GM12874 (cell line): Measurements from ENCODE around the gene EFCAB8.

Experiments used
- TF ChIP-seq, protein P1 (sequence below): IDR thresholded peaks from 2 replicates; pipeline ENCODE4 v1.5.1; 2011; ENCODE audit warnings: low read depth, mild to moderate bottlenecking, control low read depth, low read length, moderate library complexity; ENCODE audit not compliant: insufficient read depth

EFCAB8 gene

DNA sequence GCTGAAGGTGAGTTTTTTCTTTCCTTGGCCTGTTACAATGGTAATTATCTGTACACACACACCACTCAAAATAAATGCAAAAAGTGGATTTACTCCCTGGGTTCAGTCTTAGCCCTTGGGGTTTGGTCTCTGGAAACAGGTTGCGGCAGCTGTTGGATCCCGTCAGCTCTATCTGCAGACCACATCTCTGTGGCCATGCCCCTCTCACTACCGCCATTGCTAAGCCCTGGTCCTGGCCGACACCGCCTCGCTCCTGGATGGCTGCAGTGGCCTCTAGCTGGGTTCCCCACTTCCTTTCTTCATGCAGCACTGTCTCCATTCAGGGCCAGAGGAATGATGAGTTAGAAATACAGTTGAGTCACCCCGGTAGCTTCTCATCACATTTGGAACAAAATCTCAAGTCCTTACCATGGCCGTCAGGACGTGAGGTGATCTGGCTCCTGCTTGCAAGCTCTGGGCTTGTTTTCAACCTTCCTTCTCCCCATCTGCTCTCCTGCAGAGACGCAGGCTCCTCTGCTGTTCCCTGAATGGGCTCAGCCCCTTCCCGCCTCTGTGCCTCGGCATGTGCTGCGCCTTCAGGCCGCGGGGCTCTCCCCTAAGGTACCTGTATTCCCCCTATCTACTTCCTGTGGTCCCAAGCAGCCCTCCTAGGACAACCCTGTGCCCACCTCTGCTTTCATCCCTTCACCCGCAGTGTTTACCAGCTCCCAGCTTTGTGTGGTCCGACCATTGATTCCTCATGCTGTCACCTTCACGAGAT is 38.0 kb downstream of the EFCAB8 start:
- TF ChIP-seq, protein P1, sequence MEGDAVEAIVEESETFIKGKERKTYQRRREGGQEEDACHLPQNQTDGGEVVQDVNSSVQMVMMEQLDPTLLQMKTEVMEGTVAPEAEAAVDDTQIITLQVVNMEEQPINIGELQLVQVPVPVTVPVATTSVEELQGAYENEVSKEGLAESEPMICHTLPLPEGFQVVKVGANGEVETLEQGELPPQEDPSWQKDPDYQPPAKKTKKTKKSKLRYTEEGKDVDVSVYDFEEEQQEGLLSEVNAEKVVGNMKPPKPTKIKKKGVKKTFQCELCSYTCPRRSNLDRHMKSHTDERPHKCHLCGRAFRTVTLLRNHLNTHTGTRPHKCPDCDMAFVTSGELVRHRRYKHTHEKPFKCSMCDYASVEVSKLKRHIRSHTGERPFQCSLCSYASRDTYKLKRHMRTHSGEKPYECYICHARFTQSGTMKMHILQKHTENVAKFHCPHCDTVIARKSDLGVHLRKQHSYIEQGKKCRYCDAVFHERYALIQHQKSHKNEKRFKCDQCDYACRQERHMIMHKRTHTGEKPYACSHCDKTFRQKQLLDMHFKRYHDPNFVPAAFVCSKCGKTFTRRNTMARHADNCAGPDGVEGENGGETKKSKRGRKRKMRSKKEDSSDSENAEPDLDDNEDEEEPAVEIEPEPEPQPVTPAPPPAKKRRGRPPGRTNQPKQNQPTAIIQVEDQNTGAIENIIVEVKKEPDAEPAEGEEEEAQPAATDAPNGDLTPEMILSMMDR: no peak

DNA sequence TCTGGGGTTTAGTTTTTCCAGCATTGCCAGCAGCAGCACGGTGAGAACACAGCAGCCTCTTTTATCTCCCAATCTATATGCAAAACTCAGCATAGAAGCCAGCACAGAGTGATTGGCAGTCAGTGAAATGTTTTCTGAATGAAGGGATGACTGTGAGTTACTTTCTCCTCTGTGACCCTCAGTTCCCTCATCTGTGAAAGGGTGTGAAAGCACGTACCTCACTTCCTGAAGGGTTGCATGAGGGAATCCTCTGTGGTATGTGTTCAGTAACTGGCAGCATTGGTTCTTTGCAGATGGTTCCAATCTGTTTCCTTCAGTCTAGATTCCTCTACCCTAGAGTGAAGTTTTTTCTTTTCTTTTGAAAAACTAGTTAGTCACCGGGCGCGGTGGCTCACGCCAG is 40.0 kb downstream of the EFCAB8 start:
- TF ChIP-seq, protein P1: no peak

DNA sequence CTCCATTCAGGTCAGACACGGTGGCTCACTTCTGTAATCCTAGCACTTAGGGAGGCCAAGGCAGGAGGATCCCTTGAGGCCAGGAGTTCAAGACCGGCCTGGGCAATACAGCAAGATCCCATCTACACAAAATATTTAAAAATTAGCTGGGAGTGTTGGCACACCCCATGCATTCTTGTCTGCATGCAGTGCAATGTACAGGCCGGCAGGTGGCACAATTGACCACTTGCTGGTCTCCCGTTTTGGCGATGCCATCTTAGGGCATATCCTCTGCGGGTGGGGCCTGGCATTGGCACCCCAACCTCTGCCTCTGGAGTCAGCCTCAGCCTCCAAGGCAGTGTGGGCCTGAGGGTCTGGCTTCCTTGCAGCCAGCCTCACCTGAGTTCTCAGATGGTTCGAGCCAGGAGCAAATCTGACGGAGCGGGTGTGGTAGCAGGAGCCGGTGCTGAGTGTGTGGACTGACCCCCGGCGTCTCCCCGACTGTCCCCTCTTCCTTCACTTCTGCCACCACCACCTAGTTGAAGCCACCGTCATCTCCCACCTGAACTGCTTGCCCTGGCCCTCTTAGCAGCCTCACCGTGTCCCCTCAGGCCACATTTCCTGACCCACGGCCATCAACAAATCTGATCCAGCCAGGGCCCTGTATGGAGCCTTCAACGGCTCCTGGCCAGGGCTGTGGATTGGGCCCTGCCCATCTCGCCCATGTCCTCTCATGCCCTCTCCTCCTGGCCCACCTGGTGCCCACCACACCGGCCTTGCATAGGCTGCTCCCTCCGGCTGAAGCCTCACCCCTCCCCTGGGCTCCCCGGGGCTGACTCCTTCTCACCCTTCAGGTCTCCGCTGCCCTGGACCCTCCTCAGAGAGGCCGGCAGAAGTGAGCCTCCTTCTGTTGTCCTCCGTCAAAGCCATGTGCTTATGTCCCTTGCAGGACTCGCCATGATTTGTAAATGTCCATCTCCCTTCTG is 44.0 kb downstream of the EFCAB8 start:
- TF ChIP-seq, protein P1: peak; percentile 89

DNA sequence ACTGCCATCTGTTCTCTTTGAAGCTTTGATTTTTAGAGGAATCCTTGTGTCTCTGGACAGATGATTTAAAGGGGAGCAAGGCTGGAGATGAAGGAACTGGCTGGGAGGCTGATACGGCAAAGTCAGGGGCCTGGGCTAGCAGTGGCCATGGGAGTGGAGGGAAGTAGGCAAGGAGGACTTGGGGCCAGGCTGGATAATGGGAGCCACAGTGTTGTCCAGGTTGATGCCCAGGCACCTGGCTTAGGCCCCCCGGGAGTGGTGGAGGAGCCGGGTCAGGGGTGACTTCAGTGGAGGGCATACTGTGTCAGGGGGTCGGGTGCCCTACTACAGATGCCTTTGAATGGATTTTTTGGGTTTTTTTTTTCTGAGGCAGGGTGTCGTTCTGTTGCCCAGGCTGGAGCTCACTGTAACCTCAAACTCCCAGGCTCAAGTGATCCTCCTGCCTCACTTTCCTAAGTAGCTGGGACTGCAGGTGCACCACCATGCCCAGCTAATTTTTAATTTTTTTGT is 45.0 kb downstream of the EFCAB8 start:
- TF ChIP-seq, protein P1: no peak

DNA sequence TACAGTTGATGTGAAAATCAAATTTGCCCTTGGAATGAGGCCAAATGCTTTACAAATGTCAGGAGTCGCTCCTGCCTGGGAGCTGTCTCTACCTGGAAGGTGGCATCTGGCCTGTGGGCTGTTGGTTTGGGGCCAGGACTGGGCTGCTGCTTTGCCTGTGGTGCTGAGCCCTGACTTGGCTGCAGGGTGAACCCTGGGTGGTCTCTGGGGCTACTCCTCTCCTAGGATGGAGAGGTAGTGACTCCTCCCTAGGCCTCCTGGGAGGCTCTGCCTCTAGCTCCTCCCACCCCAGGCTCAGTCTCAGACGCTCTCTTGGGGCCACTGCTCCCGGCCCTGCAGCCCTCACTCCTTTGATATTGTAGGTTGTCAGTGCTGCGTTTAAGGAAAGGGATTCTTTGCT is 47.5 kb downstream of the EFCAB8 start:
- TF ChIP-seq, protein P1: no peak

DNA sequence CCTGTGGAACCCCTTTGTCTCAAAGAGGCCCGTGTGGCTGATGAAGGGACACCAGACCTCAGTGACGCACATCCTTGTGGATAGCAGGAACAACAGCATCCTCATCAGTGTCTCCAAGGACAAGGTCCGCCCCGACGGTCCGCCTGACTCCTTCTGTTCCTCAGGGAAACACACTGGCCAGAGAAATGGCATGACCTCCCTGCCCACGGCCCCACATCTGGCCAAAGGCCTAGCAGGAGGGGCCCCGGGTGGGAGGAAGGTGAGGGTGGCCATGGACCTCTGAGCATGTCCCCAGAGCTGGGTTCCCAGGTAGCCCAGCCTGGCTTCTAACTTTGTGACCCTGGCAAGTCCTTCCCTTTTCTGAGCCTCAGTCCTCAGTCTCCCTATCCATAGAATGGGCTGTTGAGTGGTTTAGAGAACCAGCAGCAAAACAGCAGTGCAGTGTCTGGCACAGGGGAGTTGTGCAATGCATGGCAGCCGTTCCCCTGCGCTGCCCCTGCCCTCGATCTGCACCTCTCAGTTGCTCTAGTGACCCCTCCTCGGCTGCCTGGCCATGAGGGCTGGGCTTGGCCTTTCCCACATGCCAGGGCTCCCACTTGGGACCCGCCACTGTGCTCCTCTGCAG is 48.3 kb downstream of the EFCAB8 start:
- TF ChIP-seq, protein P1: no peak

DNA sequence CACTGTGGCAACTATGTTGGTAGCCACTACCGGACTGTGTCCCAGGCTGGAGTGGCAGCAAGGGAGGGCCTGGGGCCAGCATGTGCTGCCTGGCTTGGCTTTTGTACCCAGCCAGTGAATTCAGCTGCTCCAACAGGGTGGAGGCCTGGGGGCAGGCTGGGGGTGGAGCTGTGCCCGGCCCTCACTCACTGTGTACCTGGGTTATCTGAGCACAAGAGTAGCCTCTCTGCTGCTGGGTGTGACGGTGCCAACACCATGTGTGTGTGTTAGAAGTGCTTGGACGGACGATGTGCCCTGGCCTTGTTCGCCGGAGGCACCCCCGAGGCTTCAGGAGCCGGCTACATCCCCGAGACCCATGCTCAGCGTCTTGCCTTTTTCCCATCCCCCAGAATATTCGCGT is 49.2 kb downstream of the EFCAB8 start:
- TF ChIP-seq, protein P1: no peak
